Measurements from ENCODE around the gene GORASP2.

GORASP2 gene

DNA sequence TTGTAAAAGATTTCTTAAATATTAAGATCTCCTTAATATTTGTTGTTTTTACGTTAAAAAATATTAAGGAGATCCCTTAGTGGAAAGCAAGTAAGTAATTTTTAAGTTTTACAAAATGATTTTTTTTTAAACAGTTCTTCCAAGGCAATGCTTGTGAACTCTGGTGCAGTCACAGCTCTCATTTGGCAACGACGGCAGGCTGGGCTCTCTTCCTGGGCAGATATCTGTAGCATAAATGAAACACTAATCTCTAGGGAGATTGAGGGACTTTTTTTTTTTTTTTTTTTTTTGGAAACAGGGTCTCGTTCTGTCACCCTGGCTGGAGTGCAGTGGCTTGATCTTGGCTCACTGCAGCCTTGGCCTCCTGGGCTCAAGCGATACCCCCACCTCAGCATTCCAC, 38.5 kb downstream of the GORASP2 start:
- DNase-seq, result no peak

DNA sequence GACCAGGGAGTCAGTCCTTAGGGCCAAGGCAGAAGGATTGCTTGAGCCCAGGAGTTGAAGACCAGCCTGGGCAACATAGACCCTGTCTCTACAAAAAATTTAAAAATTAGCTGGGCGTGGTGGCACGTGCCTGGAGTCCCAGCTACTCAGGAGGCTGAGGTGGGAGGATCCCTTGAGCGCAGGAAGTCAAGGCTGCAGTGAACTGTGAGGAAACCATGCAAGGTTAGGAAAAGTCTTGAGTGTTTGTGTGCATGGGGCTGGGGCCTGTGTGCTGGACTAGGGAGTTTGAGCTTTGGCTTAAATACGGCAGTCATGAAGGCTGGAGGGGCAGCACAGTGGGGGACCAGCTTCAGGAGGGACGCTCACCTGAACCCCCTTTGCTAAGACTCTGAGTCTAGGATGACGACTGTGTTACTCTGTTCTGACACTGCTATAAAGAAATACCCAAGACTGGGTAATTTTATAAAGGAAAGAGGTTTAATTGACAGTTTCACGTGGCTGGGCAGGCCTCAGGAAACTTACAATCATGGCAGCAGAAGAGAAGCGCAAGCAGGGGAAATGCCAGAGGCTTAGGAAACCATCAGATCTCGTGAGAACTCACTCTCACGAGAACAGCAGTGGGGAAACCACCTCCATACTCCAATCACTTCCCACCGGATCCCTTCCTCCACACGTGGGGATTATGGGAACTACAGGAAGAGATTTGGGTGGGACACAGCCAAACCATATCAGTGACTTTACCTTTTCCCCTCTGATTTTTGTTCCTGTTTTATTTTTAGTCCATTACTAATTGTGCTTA, 39.4 kb downstream of the GORASP2 start:
- DNase-seq, result no peak

DNA sequence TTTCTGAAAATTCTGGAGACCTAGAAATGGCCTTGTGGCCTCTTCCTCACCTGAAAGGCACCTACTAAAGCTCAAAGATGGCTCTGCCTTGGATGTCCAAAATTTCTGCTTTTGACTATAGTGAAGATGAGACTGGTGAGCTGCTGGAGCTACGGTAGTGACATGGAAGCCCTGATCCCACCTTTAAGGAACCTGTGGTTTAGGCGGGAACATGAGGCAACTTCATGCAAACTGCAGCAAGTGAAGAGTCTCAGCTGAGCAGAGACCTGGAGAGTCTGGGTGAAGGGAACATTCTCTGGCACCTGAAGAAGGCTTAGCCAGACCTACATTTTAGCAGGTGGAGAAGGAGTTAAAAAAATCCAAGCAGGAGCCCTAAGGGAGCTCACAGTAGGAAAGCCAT, 40.0 kb downstream of the GORASP2 start:
- no peak for DNase-seq

DNA sequence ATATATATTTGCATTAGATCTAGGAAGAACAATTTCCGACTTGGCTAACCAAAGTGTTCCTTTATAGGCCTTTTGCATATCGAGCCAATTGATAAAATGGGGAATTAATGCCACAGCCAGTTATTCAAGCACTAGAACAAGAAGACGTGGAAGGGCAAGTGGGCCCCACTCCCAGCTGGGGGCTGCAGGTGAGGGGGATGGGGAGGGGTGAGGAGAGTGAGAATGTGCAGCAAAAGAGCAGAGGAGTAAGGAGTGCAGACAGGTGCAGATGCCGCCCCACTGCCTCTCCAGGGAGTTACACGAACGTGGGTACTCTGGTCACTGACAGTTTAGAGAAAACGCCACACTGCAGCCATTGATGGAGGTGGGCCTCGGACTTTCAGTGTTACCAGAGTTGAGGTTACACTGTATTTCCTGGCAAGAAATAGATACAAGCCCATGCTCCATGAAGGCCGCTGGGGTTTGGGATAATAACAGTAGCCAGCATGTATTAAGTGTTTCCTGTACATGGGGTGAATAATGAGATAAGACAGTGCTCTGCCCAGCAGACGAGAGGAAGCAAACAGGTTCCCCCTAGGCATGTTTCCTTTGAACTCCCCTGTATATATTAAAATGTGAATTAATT, 40.9 kb downstream of the GORASP2 start:
- no peak for DNase-seq

DNA sequence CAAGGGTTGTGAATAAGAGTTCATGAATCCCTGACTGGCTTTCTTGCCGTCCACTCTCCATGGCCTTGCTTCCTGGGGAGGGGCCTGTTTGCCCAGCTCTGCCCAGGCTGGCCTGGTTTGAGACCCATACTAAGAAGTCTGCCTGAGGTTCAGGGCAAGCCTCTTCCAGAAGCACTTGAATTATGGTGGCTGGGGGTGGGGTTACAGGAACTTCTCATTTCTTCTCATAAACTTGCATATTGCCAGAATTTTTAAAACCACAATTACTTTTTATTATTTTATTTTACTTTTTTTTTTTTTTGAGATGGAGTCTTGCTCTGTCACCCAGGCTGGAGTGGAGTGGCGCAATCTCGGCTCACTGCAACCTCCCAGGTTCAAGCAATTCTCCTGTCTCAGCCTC, 42.0 kb downstream of the GORASP2 start:
- no peak for DNase-seq

DNA sequence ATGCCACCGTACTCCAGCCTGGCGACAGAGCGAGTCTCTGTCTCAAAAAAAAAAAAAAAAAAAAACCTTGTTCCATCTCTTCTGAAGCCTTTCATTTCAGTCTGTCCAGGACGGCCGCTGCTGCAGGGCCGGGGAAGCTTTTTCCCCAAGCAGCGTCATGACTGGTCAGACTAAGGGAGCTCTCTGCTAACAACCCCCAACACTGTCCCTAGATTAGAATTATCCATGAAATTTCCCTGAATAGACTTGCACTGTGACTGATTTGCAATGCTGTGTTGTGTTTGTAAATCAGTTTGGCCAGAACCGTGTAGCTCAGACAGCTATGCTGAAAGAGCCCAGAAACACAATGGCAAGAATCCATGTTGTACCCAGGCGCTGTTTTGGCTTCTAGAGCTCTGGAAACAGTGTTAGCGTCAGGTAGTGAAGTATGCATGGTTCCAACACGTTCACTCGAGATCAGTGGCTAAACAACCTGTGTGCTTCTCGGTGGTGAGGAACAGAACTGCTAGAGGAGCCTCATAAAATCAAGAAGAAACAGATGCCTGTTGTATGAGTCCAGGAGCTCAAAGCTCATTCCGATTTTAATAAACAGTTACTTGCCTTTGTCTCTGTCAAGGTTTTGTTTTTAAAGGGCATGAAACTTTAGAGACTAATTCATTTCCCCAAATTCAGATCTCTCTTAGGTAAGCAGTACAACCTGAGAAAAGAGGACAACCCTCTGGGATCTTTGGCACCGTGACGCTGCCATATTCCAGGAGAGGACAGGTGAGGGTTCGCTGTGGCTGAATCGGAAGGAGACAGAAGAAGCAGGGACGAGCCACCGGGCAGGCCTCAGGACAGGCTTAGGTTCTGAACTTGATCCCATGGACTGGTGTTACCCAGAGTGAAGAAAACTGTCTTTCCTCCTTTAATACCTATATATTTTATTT, 43.5 kb downstream of the GORASP2 start:
- DNase-seq, result peak; percentile 84

DNA sequence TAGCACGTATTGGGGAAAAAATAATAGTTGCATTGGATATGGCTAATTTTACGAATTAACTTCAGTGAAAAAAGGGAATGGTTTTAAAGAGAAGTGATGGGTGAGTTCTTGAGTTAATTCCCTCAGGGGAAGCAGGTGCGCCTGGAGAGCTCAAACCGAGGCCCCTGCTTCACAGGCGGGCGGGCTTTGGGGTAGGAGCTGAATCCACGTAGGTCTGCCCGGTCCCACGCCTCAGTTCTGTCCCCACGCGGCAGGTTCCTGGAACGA, 44.1 kb downstream of the GORASP2 start:
- DNase-seq, result no peak

DNA sequence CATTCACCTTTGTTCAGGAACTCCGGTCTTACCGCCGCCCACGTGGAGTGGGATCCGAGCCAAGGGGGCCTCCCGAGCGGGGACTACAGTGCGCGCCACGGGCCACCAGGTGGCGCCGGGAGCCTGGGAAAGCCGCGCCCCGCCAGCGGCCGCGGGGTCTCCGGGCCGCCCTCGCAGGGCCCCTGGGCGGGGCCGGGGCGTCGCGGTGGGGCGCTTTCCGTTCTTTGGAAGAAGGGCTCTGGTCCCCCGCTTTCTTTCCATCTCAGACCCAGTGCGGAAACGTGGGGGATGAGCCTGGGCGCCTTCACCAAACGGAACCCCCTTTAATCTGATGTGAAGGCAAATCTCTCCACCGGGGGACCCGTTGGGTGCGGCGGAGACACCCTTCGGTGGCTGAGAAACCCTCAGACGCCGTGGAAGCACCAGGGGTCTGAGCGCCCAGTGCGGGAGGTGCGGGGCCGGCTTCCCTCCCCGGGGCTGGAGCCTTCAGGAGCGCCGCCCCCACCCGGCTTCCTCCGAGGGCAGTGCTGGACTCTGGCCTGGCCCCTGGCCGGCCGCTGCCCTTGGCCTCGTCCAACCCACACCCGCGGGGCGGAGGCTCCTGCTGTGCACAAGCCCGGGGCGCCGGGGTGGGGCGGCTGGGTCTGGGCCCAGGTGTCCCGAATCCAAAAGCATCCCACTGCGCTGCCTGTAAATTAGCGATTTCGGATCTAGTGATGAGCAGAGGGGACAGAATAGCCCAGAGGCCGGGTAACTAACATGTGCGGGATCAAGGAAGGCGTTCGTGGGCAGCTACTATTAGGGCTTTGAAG, 44.6 kb downstream of the GORASP2 start:
- peak; percentile 98 for DNase-seq

DNA sequence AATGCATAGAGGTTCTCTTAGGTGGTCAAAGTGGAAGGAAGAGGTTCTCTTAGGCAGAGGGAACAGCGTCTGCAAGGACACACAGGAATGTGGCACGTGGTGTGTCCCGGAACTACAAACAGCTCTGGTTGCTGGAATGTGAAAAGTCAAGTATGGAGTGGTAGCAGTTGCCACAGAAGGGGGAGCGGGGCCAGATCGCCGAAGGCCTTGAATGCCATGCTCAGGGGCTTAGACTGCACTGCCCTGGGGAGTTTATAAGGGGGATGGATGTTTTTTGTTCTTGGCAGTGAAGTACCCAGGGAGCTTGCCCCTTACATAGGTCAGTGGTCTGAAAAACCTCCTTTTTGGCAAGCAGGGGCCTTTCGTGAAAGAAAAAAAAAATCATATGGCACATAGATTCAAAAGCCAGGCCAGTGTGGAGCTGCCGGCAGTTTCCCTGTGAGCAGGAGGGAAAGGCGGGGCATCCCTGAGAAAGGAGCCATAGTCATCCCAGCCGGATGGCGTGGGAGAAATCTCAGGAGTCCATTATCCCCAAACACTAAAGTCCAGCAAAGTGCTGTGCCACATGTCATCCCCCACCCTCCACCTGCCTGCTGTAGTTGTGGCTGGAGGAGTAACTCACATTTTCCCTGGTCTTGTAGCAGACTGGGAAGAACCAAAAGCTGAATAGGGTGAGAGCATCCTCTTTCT, 45.4 kb downstream of the GORASP2 start:
- DNase-seq, result peak; percentile 61

DNA sequence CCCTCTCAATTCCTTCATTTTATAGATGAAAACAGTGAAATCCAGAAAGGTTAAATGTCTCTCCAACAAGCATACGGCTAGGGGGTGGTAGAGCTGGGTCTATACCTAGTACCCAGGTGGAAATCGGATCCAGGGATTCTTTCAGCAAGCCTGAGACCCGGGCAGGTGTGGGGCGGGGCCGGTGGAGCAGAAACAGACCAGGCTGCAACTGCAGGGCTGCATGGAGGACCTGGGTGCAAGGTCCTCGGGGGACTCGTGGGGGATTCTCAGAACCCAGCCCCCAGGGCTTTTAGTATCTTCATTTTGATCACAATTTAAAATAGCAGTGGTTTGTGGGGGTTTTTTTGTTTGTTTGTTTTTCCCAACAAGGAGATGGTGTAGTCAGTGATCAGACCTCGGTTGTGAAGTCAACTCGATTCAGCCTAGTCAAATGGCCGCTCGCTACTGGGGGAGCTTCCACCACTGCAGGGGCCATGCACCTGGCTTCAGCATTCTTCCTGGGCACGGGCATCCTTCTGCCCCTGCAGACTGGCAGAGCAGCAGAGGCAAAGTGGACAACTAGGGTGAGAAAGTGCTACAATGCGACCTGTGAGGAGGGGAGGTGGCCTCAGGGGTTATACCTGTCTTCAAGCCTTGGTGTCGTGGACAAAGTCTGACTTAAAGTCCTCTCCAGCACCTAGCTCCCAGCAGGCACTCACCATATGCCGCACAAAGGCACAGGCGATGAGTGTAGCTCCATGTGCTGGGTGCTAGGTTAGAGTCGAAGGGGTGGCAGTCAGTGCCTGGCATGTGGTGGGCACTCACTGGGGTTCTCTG, 46.3 kb downstream of the GORASP2 start:
- DNase-seq, result no peak

DNA sequence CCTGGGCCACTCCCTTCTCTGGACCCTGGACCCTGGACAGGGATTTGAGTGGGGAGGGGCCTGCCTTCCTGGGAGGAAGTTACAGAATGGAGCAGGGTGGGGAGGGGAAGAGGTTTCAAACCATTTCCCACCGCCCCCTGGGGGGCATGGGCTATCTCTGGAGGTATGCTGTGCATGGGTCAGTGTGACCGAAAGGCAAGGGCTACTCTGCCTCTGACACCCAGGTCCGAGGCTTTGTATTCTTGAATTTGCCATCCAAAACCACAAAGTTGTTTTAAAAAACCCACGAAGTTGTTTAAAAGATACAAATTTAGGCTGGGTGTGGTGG, 46.9 kb downstream of the GORASP2 start:
- DNase-seq, result no peak

DNA sequence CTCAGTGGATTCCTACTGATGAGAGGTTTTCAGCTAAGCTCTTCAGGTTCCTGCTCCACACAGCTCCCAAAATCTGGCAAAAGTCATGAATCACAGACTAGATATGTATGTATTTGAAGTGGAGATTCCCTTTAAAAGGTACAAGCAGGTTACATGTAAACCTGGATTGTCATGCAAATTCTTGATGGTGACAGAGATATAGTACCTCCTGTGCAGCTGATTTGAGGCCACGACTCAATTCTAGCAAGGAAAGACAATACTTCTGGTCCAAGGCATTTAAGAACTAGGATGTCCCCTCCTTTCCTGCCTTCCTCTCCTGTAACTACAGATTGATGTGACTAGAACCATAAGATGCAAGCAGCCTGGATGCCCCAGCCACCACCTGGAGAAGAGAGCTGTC, 55.0 kb downstream of the GORASP2 start:
- no peak for DNase-seq

DNA sequence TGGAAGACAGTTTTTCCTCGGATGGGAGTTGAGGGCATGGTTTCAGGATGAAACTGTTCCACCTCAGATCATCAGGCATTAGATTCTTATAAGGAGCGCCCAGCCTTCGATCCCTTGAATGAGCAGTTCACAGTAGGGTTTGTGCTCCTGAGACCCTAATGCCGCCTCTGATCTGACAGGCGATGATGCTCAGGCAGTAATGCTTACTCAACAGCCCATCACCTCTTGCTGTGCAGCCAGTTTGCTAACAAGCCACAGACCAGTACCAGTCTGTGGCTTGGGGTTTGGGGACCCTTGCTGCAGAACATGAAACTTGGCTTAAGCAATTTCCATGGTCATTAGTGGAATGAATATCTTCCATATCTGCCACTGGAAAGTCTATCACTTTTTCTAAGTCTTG, 56.4 kb downstream of the GORASP2 start:
- DNase-seq, result no peak

DNA sequence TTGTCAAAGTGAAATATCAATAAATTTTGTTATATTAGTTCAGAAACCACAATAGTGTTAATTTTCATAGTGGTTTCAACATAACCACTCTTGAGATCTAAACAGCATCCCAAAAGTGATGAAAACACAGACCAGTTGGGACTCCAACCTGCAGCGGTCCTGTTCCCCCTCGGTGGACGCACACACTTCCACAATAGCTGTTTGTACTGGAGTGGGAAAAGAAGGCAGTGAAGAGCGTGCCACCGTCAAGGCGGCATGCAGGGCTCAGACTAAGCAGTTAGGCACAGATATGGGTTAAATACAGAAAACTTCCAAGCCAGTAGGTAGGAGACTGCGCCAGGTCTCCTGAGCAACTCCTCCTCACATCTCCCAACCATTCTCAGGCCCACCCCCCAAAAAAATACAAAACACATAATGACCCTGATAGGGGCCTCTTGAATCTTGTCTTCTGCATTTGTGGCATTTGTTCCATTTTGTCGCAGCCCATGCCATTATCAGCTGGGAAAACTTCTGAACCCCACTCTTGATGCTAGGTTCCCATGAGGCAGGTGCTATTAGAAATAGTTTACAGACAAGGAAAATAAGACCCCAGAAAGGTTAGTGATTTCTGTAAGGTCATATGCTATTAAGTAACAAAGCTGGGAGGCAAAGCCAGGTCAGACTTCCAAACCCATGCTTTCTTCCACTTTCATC, 57.7 kb downstream of the GORASP2 start:
- no peak for DNase-seq

DNA sequence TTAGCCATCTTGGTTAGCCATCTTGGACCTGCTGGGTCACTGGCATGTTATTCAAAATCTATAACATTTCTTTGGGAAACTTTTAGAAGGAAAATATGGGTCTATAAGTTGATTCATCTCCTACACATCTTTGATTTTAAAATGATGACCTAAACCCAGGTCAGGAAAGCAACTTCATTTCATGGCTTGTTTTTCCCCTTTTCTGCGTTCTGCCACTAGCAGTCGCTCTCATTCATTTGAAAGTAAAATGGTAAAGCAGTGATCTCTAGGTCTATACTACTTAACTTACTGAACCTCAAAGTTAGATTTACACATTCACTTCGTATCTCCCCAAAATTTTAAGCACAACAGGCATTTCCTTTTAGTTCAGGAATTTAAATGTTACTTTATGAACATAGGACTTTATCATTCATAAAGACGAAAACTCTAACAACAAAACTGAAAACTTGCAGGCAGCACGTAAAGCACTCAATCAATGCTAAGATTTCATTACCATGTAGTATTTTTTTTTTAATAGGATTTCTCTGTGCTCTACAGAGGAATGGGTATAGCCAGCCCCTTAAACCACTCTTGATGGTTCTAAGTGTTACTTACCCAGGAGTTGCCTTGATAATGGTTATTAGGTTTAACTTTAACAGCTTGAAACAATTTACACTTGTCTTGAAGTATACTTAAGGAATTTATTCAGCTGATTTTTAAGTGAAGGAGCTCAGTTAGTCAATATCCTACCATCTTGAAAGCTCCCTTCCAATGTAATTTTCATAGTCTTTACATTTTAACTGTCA, 62.5 kb downstream of the GORASP2 start:
- DNase-seq, result no peak

DNA sequence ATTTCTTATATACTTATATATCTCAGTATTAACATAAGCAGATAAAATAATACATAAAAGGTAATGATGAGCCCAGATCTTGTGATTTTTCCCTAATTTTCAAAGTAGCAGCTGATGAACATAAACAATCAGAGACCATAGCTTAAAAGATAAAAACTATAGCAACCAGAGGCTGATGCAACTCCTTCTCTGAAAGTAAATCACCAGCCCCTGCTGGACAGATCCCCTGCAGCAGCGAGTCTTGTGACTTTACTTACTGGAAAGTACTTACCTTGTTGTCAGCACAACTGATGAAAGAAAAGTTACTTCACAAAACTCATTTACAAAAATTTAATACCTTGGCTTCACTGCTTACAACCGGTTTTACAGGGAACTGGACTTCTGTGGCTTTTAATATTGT, 67.3 kb downstream of the GORASP2 start:
- DNase-seq, result no peak

DNA sequence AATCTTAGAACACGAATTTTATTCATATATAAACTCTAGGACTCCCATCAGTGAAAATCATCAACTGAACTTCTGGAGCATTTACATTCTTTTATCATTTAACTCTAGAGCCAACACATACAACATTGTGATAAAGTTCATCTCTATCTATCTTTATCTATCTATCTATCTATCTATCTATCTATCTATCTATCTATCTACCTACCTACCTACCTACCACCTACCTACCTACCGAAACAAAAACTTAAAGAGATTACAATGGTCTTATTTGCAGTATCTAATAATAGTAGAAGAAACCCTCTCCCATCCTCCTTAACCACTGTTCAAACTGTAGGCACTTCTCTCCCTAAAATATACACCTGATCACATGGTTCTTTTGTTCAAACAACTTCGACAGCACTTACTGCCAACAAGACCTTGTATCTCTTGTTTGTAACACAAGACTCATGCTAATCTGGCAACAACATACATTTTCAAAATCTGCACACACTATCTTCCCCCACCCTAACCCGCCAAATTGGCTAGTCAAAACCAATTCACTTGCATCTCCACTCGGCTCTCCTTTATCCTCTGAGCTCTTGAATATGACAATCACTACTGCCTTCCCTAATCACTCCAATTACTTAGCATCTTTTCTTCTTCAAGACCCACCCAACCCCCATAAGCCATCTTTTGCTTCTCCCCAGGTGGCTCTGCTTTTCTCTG, 69.0 kb downstream of the GORASP2 start:
- no peak for DNase-seq

DNA sequence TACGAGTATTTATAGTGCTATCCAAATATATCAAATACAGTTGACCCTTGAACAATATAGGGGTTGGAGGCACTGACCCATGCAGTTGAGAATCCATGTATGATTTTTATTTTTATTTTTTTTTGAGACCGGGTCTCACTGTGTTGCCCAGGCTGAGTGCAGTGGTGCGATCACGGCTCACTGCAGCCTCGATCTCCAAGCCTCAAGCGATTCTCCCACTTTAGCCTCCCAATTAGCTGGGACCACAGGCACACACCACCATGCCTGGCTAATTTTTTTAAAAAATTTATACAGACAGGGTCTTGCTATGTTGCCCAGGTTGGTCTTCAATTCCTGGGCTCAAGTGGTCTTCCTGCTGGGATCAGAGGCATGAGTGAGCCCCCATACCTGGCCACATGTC, 70.6 kb downstream of the GORASP2 start:
- DNase-seq, result no peak

DNA sequence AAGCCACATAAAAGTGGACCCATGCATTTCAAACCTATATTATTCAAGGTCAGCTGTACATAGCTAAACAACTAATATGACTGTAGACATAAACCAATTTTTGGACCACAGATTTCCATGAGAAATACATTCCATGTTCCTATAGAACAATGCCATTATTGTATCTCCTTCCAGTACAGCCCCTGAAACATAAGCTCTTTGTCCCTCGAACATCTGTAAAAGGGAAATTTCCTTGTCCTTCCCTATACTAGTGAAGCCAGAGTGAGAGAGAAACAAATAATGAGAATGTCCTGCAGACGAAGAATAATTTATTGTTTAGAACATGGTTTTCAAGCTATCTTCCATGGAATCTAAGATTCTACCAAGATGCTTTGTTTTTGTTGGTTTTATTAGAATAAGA, 75.3 kb downstream of the GORASP2 start:
- DNase-seq, result no peak

DNA sequence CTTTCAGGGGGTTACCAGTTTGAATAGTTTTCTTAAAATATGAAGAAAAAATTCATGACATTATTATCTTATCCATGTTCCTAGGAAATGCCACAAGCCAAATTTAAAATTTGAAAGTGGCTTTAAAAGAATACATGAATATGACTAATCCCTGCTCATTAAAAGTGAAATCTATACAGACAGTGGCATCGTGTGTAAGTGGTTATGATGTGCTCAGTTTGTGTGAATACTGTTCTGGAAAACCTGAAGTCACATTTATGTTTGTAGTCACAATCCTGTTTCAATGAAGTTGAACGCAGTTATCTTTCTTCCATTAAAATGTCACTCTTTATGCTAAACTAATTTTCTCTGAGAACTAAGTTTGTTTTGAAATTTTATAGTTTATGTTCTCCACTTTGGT, 75.8 kb downstream of the GORASP2 start:
- no peak for DNase-seq
